RWPE1 (cell line): ENCODE data around the gene TENT5A.
"Not testable (repeated sequence)": the region's sequence is repeated elsewhere in the genome, so short reads cannot be mapped to it uniquely, and the experiment has no call there.

Source experiments
- CTCF ChIA-PET: fragments of 350-600 bp; sonication (Branson Sonifier 250); formaldehyde crosslinking; extraction: SDS; loops from one replicate; lab custom pipeline; 2021; lab: Yijun Ruan, JAX
- POLR2A ChIA-PET: fragments of 400-600 bp; formaldehyde crosslinking; extraction: SDS; loops from one replicate; lab custom pipeline; 2020; ENCODE audit warnings: antibody characterized with exemption; ENCODE audit not compliant: low non-redundant PET; lab: Yijun Ruan, JAX
- DNase-seq: peaks from one replicate; pipeline ENCODE4 v3.0.0; 2012; ENCODE audit warnings: low spot score
- H3K27ac ChIP-seq: fragments of 450-650 bp; 2 replicates; pipeline ENCODE4 v1.5.1; 2017
- TF ChIP-seq, protein P1 (sequence below): fragments of 450-650 bp; conservative IDR thresholded peaks from 2 replicates; pipeline ENCODE4 v1.5.1; 2017; ENCODE audit warnings: low read depth, mild to moderate bottlenecking

The TENT5A gene

DNA sequence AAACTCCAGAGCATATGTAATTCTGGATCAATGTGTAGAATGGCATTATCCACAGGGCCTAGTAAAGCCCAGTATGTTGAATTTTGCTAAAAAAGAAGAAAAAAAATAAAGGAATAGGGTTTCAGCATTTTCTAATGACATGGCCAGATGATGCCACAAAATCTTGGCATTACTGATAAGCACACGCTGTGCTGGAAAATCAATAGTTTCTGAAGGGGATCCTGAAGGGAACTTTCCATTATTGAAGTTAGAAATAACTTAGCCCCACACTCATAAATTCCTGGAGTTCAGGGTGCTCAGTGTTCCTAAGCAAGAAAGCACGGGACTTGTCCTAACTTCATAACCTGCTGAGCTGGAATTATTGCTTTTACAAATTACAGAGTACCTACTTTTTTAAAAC lies 10.8 kb downstream of the TENT5A start:
- POLR2A ChIA-PET, result no interaction called here
- CTCF ChIA-PET, result interaction anchor here (0.7 kb wide), 1 partner anchor 19 kb away, joined by 4 read pairs; no protein-coding TSS in a partner anchor
- TF ChIP-seq, protein P1, sequence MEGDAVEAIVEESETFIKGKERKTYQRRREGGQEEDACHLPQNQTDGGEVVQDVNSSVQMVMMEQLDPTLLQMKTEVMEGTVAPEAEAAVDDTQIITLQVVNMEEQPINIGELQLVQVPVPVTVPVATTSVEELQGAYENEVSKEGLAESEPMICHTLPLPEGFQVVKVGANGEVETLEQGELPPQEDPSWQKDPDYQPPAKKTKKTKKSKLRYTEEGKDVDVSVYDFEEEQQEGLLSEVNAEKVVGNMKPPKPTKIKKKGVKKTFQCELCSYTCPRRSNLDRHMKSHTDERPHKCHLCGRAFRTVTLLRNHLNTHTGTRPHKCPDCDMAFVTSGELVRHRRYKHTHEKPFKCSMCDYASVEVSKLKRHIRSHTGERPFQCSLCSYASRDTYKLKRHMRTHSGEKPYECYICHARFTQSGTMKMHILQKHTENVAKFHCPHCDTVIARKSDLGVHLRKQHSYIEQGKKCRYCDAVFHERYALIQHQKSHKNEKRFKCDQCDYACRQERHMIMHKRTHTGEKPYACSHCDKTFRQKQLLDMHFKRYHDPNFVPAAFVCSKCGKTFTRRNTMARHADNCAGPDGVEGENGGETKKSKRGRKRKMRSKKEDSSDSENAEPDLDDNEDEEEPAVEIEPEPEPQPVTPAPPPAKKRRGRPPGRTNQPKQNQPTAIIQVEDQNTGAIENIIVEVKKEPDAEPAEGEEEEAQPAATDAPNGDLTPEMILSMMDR, result no peak
- no peak for DNase-seq
- no peak overlapping the region for H3K27ac ChIP-seq

DNA sequence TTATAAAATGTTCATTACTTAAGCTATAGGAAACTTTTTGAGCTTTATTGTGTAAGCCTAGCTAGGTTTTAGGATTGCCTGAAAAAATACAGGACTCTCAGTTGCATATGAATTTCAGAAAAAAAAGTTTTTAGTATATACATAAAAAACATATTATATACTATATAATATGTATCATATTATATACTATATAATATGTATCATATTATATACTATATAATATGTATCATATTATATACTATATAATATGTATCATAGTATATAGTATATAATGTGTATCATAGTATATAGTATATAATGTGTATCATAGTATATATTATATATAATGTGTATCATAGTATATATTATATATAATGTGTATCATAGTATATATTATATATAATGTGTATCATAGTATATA lies 11.9 kb downstream of the TENT5A start:
- POLR2A ChIA-PET, DNase-seq, CTCF ChIA-PET, H3K27ac ChIP-seq: not testable (repeated sequence)

DNA sequence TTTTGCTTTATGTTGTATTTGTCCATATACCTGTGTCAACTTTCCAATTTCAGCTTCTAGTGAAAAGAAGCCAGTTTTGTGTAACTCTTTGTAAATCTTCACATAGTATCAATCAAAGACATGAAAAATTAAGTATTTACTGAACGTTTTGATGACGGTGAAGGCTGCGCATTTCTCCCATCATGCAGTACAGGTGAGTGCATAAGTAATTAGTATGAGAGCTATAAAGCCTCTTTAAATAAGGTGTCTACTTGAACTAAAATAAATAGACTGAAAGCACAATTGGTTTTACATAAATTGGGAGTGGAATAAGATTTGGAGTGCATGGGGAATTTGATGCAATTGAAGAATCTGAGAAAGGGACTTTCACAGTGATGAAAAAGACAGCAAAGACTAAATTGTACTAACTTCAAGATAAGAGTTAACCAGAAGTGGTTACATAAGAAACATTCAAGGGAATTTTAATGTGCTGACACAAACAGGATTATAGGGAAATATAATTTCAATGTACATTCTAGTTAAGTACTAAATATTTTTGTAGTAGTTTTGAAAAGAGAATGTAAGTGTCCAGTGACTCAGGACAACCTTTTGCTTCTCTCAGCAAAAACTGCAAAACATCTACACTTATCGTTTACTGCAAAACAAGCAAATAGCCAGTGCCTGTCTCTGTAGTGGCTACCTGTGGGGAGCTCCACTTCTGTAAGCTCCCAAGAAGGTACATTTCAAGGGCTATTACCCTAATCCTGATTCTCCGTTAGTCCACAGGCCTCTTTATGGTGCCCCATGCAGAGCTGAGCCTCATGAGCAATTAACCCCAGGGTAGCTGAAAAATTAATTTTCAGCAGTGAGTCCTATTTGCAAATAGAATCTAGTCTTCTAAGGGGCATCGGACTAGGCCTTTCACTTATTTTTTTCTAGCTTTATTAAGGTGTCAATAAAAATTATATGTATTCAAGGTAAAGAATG lies 13.0 kb downstream of the TENT5A start:
- TF ChIP-seq, protein P1, result no peak
- ChIA-PET POLR2A (no interaction called here), CTCF (no interaction called here)

GRCh38 chr6:81736428-81736827 lies 16.1 kb downstream of the TENT5A start:
- no peak overlapping the region for H3K27ac ChIP-seq
- TF ChIP-seq, protein P1, result no peak
- CTCF ChIA-PET, result no interaction called here
- no peak for DNase-seq
- POLR2A ChIA-PET, result no interaction called here

More for the DNA sequence above, 13.0 kb downstream of the TENT5A start:
- H3K27ac ChIP-seq, result no peak overlapping the region
- no peak for DNase-seq

DNA sequence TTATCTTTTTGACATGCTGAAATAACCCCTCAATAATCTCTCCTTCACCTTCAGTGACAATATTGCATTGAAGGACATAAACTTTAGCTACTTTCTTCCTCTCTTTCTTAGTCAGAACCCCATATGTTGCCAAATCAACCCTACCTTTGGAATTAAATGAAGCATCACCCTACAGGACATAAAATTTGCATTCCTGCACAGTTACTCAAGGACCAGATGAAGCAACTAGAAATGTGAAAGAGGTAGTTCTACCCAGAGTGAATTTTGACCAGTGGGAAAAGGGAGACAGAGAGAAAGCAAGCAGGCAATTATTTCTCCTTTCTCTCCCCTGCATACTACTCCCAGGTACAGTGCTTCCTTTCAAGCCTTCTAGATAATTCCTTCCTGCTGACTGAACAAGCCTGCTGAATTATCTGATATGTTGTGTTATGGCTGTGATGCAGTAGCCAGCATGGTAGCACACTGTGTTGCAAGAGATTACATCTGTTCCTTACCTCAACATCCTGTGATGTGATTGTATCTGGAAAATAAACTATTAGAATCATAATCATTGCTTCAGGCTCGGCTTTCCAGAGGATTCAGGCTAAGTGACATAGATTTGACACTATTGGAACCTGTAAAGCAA lies 16.6 kb downstream of the TENT5A start:
- TF ChIP-seq, protein P1, result no peak
- peak; percentile 25 for DNase-seq
- H3K27ac ChIP-seq, result no peak overlapping the region
- ChIA-PET POLR2A (no interaction called here), CTCF (interaction anchor here (1.2 kb wide), 1 partner anchor 270 kb away, joined by 3 read pairs; no protein-coding TSS in a partner anchor)

GRCh38 chr6:81734500-81735150 lies 17.9 kb downstream of the TENT5A start:
- POLR2A ChIA-PET, result no interaction called here
- DNase-seq, result no peak

More at GRCh38 chr6:81734500-81735150, 17.9 kb downstream of the TENT5A start:
- CTCF ChIA-PET, result interaction anchor here (0.6 to 1.2 kb wide), 4 partner anchors 18 to 768 kb away, joined by 3 to 4 read pairs (median 3); partner anchors contain the start of gene TENT5A
- no peak overlapping the region for H3K27ac ChIP-seq
- TF ChIP-seq, protein P1, result no peak
